HG03558 (cell line): ENCODE data around the gene TPGS2.

ENCODE experiments used
- ATAC-seq: cut with Tn5 transposase; IDR thresholded peaks from one replicate; pipeline ENCODE4 v1.9.1; 2021; ENCODE audit warnings: moderate number of reproducible peaks; ENCODE audit not compliant: unreplicated experiment; ENCODE audit errors: extremely low read depth

Gene TPGS2

DNA sequence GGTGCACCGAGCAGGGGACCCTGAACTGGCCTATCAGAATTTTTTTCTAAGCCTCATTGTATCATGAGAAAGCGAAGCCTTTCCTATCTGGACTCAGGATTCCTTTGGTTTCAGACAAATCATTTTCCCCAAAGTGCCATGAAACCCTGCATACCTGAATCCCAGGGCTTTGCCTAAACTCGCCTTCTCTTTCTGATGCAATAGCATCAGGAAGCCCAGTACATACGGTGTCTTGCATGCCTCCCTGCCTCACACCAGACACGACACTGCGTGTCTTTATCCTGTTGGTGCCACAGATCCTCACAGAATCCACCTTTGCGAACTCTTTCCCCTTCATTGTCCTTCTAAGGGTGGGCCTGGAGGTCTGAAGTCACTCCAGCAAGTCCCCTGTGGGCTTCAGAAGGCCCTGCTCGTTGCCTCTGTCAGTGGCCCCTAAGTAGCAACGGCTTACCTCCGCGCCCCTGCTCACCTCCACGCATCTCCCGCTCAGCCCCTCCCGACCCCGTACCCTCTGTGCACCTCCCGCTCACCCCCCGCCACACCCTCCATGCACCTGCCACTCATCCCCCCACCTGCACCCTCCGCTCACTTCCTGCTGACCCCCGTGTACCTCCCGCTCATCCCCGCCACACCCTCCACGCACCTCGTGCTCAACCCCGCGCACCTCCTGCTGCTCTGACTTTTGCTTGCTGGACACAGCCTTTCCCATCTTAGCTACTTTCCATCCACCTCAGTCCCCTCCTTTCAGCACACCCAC is 83.4 kb downstream of the TPGS2 start:
- no peak for ATAC-seq

- no peak for ATAC-seq
These were observed 84.4 kb downstream of the TPGS2 start for GRCh38 chr18:36744261-36744876.
